Measurements from ENCODE around the gene PAX8.

Gene PAX8

GRCh38 chr2:113264713-113265403 lies 13.9 kb downstream of the PAX8 start:
- no peak for DNase-seq

GRCh38 chr2:113263546-113263945 lies 15.2 kb downstream of the PAX8 start:
- DNase-seq, result no peak

GRCh38 chr2:113260991-113261390 lies 17.7 kb downstream of the PAX8 start:
- DNase-seq, result no peak

DNA sequence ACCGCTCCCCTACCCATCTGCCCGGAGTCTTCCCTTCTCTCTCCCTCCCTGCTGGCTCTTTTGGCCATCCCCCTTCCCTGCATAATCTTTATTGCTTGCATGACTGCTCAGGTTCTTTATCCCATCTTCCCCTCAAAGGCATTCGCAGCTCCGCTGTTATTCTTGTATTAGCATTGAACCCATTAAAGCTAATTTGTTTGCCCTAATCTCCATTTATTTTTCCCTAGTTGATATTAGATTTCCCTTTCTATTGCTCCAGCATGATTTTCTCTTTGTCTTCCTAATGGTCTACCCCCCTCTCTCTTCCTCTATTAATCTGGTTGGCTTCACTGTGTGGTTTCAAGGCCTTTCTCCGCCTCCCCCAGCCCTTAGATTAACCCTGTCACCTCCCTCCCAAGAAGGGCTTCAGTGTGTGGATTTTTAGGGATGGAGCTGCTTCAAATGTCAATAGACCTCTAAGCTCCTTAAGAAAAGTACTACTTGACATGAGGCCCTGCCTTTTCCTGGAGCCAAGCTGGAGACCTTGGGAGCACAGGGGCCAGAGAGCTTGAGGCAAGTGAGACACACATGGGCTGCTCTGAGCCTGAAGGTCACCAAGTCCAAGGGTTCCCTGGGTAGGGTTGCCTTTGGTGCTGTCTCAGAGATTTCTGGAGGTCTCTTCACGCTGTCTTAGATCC lies 20.1 kb downstream of the PAX8 start:
- DNase-seq, result no peak

GRCh38 chr2:113257516-113258264 lies 21.0 kb downstream of the PAX8 start:
- DNase-seq, result no peak

- no peak for DNase-seq
Measured at GRCh38 chr2:113255140-113256070, 23.3 kb downstream of the PAX8 start.

- DNase-seq, result no peak
Measured at GRCh38 chr2:113253453-113253852, 25.3 kb downstream of the PAX8 start.

GRCh38 chr2:113252047-113252590 lies 26.6 kb downstream of the PAX8 start:
- no peak for DNase-seq

DNA sequence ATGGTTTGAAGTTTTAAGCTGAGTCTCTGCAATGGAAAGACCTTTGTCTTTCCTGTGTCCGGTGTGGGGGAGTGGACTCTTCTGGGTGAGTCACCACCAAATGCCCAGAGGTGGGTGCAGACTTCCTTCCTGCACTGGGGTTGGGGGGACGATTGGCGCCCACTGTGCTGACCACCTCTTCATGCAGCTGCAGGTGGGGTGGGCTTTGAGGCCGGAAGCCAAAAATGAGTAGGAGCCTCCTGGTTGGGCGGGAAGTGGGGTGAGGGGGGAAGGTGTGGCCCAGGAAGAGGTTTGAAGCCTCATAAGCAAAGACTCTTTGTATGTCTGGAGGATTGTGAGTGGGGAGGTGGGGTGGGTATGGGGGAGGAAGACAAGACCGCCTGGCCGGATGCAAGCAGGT lies 27.6 kb downstream of the PAX8 start:
- no peak for DNase-seq

DNA sequence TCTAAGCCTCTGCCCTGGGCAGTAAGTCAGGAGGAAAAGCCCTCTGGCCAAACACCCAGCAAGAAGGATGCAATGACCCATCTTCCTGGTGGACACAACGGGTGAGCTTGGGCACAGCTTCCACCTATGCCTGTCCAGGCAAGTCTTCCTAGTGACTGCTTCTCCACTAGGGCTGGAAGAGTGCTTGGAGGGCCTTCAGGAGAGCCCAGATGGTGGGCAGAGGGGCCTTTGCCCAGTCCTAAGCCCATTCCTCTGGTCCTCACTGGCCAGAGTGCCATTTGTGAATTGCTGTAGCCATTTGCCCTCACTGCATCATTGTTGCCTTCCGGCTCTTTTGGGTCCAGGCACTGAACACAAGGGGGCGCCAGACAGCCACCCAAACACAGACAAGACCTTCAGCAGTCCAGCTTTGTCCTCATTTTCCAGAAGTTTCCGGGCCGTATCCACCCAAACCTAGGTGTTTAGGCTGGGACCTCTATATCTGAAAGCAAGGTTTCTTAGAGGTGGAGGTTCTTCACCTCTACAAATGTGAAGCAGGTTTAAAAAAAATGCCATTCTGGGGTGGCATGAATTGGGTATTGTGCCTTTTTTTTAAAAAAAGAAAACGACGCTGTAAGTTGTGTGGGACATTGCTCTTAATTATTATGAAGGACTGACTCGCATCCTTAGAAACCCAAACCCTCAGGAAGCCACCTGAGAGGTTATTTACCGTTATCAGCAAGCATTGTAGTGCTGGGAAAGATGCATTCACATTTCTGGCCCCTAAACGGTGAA lies 29.5 kb downstream of the PAX8 start:
- peak in 1 of 2 experiments; percentile 61 for DNase-seq

GRCh38 chr2:113246606-113247005 lies 32.1 kb downstream of the PAX8 start:
- no peak for DNase-seq

DNA sequence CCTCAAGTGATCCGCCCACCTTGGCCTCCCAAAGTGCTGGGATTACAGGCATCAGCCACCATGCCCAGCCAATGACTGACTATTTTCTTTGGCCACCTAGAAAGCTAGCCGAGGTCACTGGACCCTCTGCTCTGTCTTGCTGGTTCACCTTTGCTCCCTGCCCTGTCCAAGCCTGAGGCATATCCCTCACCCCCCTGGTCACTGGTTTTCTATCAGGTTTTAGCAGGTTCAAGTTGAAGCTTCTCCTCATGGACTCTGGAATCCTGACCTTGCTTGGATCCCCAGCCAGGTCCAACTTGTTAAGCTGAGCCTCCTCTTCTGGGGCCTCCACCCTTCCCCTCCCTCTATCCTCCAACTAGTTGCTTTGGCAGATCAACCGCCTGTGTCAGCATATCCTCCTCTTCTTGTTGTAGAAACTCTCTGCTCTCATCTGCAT lies 33.4 kb downstream of the PAX8 start:
- DNase-seq, result no peak

DNA sequence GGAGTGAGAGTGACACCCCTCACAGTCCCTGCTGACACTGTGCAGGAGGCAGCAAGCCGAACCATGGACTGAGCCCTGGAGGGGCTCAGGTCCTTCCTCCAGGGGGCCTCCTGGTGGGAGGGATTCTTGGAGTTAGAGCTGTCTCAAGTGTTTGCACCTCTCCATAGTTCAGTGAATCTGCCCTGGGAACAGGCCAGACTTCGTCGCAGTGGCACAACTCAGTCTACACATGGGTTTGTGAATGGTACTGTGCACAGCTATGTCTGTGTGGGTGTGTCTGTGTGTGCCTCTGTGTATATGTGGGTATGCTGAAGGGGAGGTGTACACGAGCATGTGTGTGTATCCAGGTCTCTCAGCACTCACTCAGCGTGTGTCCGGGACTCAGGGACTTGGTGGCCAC lies 36.4 kb downstream of the PAX8 start:
- no peak for DNase-seq

DNA sequence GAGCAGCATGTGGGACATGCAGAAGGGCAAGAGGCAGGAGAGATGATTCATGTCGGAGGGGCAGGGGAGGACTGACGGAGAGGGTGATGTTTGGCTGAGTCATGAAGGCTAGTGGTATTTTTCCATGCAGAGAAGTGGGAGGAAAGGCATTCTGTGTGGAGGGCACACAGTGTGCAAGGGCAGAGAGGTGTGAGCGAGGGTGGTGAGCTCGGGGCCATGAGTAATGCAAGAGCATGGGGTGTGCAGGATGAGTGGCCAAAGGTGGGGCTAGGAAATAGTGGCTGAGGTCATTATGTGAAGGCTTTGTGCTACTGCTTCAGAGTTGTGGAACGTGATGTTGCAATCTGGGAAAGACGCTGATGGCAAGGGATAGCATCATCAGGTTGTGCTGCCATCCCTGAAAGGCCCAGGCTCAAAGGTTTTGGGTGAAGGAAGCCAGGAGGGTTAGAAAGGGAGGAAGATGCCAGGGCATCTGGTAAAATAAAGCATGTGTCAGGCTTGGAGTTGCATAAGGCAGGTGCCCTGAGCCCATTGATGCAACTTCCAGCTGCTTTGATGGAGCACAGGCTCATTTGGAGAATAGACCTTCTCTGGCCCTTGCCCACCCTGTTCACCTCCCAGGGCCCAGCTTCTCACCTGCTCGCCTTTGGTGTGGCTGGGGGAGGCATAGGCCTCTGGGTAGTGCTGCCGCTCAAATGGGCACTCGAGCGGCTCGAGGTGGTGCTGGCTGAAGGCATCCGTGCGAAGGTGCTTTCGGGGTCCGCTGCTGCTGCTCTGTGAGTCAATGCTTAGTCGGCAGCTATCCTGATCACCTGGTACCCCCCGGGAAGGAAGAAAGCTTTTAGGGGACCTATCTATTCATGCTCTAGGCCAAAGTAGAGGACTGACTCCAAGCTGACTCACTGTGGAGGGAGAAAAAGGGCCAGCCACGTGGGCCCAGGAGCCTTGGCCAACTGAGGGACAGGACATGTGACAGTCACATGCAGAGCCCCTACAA lies 37.5 kb downstream of the PAX8 start:
- DNase-seq, result peak; percentile 99 to 100

DNA sequence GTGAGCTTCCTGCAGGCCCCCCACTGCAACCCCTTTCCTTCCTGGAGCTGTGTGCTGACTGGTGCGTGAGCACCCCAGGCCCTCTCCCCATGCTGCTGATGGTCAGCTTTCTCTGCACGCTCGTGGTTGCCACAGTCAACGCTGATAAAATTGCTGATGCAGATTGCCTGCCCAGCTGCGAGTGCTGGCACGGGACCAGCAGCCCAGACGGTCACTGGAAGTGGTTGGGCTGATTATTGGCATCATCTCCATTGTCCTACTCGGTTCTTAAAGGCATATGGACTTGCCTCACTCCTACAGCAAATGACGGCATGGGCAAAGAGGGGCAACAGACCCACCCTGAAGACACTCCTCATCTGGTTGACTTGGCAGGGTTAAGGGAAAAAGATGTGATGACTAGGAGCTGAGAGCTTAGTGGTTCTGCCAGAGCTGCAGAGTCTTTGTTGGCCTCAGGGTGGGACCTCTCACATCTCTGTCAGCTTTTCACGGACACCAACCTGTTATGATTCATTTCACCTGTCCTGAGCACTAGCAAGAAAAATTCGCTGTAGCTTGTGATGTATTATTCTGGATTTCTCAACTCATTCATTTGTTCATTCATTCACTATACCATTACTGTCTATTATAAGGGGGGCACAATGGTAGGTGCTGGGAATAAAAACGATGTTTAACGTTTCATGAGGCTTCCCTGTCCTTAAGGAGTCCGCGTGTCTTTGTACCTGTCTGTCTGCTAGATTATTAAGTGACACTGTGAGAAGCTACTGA lies 38.4 kb downstream of the PAX8 start:
- peak; percentile 73 to 82 for DNase-seq

- DNase-seq, result no peak
Measured at GRCh38 chr2:113238871-113239839, 39.6 kb downstream of the PAX8 start.

GRCh38 chr2:113237604-113238160 lies 41.0 kb downstream of the PAX8 start:
- DNase-seq, result peak; percentile 16 to 19
